SH-SY5Y (cell line): ENCODE results near the gene RNF111.

Experiments
- GATA2 ChIP-seq: IDR thresholded peaks from 2 replicates; pipeline ENCODE4 v1.6.1; 2011; ENCODE audit warnings: mild to moderate bottlenecking, low read depth, low read length
- GATA3 ChIP-seq: IDR thresholded peaks from 2 replicates; pipeline ENCODE4 v1.6.1; 2011; ENCODE audit warnings: low read depth, mild to moderate bottlenecking, low read length, moderate library complexity

RNF111 gene

DNA sequence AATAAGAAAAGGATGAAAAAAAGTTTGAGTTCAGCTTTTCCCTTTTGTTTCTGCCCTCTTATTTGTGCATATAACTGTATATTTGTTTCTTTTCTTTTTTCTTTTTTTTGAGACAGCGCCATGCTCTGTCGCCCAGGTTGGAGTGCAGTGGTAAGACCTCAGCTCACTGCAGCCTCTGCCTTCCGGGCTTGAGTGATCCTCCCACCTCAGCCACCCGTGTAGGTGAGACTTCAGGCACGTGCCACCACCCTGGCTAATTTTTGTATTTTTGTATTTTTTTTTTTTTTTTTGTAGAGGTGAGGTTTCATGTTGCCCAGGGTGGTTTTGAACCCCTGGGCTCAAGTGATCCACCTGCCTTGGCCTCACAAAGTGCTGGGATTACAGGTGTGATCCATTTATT, 31.4 kb downstream of the RNF111 start:
- TF ChIP-seq GATA2 (no peak), GATA3 (no peak)

DNA sequence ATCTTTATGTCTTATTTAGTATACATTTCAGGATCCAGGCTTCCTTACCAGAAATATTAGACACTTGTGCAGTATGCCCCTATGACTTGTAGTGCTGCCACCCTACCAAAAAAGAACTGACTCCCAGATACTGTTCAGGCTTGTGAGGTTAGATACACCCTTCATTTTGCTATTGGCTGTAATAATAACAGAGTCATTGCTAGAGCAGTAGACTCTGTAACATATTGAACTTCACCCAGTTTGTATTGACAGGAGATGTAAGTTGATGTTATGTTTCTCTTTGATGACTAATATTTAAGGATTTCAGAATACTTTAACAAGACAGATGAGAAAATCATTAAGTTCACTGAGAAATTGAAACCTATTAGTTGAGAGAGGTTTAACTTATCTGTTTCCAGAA, 32.9 kb downstream of the RNF111 start:
- TF ChIP-seq GATA2 (no peak), GATA3 (no peak)

DNA sequence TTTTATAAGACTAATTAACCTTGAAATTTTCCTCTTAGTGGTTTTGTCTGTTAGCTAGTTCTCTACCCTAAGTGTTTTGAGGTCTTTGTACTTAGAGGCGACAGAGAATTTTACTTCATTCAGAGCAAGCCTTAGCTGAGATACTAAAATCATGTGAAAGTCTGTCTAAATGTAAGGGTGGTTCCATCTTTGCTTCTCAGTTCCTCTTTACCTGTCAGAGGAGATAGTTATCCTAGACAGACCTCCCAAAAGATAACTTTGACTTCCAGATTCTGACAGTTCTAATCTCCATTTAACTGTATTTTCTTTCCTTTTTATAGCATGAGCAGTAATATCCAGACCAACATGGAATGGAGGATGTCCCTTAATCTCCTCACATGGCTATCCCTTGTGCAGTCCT, 34.7 kb downstream of the RNF111 start:
- no peak for TF ChIP-seq GATA2
- TF ChIP-seq GATA3: no peak

DNA sequence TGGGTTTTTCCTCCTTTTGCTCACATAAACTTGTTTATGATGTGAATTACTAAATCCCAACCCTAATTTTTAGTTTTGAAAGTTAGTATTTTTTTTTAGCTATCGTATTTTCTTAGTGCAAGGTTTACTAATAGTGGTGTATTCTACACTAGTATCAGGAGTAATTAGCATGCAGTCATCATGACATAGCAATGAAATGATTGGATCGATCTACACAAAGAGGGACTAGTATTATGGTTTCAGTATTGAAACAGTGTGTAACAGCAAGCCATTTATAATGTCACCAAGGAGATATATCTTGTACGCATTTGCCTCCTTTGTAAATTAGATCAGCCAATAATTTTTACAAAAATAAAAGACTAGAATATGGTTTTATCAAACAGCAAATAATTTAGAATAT, 38.7 kb downstream of the RNF111 start:
- TF ChIP-seq GATA3 (no peak), GATA2 (no peak)

DNA sequence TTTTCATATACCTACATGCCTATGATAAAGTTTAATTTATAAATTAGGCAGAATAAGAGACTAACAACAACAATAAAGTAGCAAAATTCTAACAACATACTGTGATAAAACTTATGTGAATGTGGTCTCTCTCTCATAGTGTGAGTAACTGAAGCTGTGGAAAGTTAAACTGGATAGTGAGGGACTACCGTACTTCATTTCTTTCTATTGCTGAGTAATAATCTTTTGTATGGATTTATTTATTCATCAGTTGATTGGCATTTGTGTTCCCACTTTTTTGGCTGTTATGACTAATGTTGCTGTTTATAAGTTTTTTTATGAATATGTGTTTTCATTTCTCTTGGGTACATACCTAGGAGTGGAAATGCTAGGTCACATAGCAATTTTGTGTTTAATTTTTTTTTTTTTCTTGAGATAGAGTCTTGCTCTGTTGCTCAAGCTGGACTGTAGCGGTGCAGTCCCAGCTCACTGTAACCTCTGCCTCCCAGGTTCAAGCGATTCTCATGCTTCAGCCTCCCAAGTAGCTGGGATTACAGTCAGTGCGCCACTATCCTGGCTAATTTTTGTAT, 41.0 kb downstream of the RNF111 start:
- TF ChIP-seq GATA3 (no peak), GATA2 (no peak)

DNA sequence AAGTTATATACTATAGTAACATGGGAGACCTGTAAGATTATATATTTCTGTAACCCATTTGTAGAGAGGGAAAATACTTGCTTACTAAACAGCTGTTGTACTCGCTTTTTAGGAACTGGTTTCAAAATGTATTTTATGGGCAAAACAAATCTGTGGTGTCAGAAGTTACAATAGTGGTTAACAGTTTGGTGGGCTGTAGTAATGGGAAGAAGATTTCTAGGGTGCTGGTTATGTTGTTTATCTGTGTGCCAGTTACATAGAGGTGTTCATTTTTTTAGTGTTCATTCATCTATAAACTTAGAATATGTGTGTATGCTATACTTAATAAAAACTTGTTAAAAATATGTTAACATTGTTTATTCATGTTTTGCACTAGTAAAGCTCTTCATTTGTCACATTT, 42.1 kb downstream of the RNF111 start:
- no peak for TF ChIP-seq GATA2

DNA sequence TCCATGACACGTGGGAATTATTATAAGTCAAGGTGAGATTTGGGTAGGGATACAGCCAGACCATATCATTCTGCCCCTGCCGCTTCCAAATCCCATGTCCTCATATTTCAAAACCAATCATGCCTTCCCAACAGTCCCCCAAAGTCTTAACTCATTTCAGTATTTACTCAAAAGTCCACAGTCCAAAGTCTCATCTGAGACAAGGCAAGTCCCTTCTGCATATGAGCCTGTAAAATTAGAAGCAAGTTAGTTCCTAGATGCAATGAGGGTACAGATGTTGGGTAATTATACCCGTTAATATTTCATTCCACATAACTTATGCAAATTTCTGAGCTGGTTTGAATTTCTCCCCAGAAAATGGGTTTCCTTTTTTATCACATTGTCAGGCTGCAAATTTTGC, 47.7 kb downstream of the RNF111 start:
- TF ChIP-seq GATA2 (no peak), GATA3 (no peak)

DNA sequence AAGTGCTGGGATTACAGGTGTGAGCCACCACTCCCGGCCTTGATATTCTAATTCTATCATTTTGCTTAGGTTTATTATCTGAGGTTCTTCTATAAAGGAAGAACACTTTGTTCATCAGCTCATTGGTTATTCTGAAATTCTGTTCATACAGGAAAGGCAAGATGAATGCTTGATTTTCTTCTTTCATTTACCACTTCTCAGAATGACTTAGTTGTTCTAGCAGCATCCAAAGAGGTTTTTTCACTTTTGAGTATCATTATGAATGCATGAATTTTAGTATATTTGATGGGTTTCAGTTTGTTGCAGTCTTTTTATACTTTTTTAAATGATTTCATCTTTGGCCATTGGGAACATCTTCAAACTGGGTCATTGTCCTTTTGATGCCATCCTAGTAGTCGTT, 51.8 kb downstream of the RNF111 start:
- TF ChIP-seq GATA3: no peak
- TF ChIP-seq GATA2: no peak

DNA sequence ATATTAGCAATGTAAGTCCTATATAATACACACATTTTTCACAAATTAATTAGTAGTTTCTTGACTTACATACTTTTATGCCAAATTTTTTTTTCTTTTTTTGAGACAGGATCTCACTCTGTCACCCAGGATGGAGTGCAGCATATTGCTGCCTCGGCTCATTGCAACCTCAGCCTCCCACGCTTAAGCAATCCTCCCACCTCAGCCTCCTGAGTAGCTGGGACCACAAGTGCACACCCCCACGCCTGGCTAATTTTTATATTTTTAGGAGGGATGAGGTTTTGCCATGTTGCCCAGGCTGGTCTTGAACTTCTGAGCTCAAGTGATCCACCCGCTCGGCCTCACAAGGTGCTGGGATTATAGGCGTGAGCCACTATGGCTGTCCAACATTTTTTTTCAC, 54.6 kb downstream of the RNF111 start:
- no peak for TF ChIP-seq GATA2
- TF ChIP-seq GATA3: no peak

DNA sequence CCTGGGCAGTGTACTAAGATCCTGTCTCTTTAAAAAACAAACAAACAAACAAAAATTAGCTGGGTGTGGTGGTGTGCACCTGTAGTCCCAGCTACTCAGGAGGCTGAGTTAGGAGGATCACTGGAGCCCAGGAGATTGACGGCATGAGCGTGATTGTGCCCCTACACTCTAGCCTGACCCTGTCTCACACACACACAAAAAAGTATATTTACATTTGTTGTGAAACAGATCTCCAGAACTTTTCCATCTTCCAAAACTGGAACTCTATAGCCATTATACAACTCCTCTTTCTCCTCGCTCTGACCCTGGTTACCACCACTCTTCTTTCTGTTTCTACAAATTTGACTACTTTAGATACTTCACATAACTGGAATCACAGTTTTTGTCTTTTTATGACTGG, 61.4 kb downstream of the RNF111 start:
- TF ChIP-seq GATA3: no peak

DNA sequence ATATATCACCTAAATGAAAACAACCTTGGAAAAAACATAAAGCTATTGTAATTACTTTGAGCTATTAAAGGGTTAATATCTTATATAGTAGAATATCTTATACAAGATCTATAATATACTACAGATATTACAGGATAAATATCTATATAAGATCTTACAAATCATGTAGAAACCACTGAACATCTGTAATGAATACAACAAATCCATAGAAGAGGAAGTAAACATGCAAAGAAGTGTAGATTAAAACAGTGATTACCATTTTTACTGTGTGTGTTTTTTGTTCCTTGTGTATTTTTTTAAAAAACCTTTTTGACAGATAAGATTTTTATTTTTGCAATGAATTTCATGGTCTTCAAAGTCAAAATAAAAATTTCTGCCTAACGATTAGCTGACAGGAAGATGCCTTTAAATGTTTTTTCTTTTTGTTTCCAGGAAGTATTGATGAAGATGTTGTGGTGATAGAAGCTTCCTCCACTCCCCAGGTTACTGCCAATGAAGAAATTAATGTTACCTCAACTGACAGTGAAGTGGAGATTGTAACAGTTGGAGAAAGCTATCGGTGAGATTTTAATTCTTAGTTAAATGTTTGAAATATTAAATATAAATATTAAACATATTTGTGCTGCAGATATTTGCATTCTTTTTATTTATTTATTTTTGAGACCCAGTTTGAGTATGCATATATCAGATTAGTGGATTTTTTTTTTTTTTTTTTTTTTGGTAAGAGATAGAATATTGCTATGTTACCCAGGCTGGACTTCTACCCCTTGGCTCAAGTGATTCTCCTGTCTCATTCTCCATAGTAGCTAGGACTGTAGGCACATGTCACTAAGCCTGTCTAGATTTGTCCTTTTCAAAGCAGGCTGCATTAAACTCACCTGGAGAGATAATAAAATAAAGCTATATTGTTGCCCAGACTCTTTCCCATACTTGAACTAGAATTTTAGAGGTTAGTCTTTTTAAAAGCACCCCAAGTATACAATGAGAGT, 64.7 kb downstream of the RNF111 start:
- TF ChIP-seq GATA3: no peak
- no peak for TF ChIP-seq GATA2

DNA sequence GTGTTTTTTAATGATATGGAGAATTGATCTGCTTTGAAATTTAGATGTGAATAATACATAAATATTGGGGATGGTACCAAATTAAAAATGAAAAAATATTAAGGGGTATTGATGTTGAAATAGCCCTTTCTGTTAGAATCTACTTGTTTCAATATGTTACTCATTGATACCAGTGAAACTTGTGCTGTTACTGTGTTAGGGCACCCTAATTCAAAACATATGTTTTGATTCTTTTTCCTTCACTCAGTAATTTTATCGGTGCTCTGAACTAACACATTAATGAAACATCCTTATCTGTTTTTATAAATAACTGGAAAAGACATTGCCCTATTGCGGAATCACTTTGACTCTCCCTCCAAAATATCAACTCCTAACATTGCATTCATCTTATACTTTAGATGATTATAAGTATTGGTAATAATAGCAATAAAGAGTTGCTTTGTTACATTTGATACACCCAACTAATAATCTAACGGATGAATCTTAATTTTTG, 65.5 kb downstream of the RNF111 start:
- no peak for TF ChIP-seq GATA3
- TF ChIP-seq GATA2: no peak

DNA sequence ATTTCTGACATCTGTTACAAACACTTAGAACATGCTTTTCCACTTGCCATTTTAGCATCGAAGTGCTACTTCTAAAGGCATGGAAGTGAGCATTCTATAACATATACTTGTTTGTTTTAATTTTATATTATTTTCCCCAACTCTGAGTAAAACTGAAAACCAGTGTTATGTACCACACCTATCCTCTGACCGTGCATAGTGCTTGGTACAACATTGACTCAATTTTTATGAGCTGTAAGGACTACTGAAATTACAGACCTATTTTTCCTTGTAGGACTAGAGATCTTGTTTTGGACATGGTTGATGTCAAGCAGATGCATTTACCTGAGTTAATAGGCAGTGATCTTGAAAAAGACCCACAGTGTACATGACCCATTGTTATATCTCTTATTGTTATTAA, 66.0 kb downstream of the RNF111 start:
- TF ChIP-seq GATA3: no peak
- no peak for TF ChIP-seq GATA2

DNA sequence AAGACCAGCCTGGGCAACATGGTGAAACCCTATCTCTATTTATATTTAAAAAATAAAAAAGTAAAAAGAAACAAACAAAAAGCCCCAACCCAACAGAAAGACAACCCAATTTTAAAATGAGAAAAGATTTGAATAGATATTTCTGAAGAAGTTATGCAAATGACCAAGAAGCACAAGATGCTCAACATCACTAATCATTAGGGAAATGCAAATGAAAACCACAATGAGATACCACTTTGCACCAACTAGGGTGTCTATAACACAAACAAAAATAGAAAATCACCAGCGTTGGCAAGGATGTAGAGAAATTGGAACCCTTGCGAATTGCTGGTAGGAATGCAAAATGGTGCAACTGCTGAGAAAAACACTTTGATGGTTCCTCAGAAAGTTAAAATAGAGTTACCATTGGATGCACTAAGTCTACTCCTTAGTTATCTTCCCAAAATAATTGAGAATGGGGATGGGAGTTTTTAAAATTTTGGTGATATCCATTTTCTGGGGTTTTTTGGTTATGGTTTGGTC, 71.7 kb downstream of the RNF111 start:
- TF ChIP-seq GATA3: no peak
- no peak for TF ChIP-seq GATA2

DNA sequence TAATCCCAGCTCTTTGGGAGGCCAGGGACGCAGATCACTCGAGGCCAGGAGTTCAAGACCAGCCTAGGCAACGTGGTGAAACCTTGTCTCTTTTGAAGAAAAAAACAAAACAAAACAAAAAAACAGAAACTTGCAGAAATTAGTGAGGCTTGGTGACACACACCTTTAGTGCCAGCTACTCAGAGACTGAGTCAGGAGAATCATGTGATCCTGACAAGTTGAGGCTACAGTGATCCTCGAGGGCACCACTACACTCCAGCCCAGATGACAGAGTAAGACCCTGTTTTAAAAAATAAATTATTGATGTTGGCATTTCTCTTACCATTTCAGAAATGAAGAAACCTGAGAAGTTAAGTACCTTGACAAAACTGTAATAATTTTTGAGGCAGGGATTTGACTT, 72.9 kb downstream of the RNF111 start:
- TF ChIP-seq GATA3 (no peak), GATA2 (no peak)

DNA sequence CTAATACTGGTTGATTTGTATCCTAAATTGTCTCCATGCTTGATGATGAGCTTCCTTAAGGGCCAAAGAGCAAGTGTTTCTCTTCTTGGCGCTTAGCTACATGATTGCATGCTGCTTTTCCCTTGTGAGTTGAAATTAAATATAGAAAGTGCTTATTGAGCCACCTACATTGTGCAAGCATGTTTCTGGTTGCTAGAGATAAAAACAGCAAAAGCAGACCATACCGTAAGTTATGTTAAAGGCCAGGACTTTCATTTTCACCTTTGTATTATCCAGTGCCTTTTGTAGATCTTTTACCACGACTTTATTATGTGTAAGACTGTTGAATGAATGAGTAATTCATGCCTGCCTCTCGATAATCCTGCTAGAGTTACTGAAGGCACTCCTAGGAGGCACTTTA, 75.6 kb downstream of the RNF111 start:
- no peak for TF ChIP-seq GATA3
- TF ChIP-seq GATA2: no peak
